IMR-90 (cell line): ENCODE measurements around the gene GALNT4. TPM values are rescaled to one million over a fixed set of nuclear protein-coding genes. Genes with fewer than 3 reads are reported as not detected.

Source experiments
- ATAC-seq: fragments of 200-7000 bp; cut with Tn5 transposase; 2 replicates; pipeline ENCODE4 v1.9.1; 2020; ENCODE audit warnings: low read depth, mild to moderate bottlenecking, moderate library complexity
- BruUV-seq: library from RNA; stranded (reverse); fragments of 400-500 nt; replicated peaks from 2 replicates; lab custom pipeline; 2021; lab: Mats Ljungman, UMichigan
- CTCF ChIA-PET: fragments of 300-600 bp; formaldehyde crosslinking; extraction: SDS; loops from one replicate; lab custom pipeline; 2021; ENCODE audit warnings: antibody characterized with exemption; lab: Yijun Ruan, JAX
- POLR2A ChIA-PET: fragments of 300-600 bp; sonication (Branson Sonifier 250); formaldehyde crosslinking; loops from one replicate; lab custom pipeline; 2022; ENCODE audit warnings: antibody characterized with exemption; ENCODE audit not compliant: unreplicated experiment; lab: Charles Lee
- DNase-seq: peaks from one replicate; pipeline ENCODE4 v3.0.0; 2013
- H2AFZ ChIP-seq: replicated peaks from 2 replicates; pipeline ENCODE3; 2013; ENCODE audit warnings: low read length, mild to moderate bottlenecking; ENCODE audit not compliant: poor library complexity
- H2AK5ac ChIP-seq: 2 replicates; pipeline ENCODE4 v1.6.1; 2013; ENCODE audit warnings: low read depth, low read length, inconsistent platforms
- H2AK9ac ChIP-seq: replicated peaks from 2 replicates; pipeline ENCODE3; 2013; ENCODE audit warnings: mild to moderate bottlenecking, low read depth, low read length, moderate library complexity; ENCODE audit not compliant: poor library complexity
- H2BK120ac ChIP-seq: 2 replicates; pipeline ENCODE4 v1.6.1; 2013; ENCODE audit warnings: low read depth, low read length, inconsistent platforms
- H2BK15ac ChIP-seq: 3 replicates; pipeline ENCODE4 v1.6.1; 2013; ENCODE audit warnings: low read depth, low read length, inconsistent platforms
- H2BK20ac ChIP-seq: 2 replicates; pipeline ENCODE4 v1.6.1; 2013; ENCODE audit warnings: low read depth, mild to moderate bottlenecking, inconsistent platforms, low read length, moderate library complexity
- H2BK5ac ChIP-seq: 2 replicates; pipeline ENCODE4 v1.6.1; 2013; ENCODE audit warnings: mild to moderate bottlenecking, low read depth, low read length, inconsistent platforms; ENCODE audit not compliant: poor library complexity, severe bottlenecking
- H3K14ac ChIP-seq: replicated peaks from 2 replicates; pipeline ENCODE4 v1.6.1; 2013; ENCODE audit warnings: low read depth, low read length, inconsistent platforms
- H3K18ac ChIP-seq: 2 replicates; pipeline ENCODE4 v1.6.1; 2013; ENCODE audit warnings: low read depth, low read length, control low read depth
- H3K23ac ChIP-seq: 2 replicates; pipeline ENCODE4 v1.6.1; 2013; ENCODE audit warnings: low read depth, low read length, inconsistent platforms
- H3K27ac ChIP-seq: 2 replicates; pipeline ENCODE4 v1.5.1; 2013; ENCODE audit warnings: mild to moderate bottlenecking, control low read depth, low read length; ENCODE audit not compliant: insufficient read depth
- H3K27me3 ChIP-seq: 2 replicates; pipeline ENCODE4 v1.6.1; 2013; ENCODE audit warnings: low read length; ENCODE audit not compliant: control insufficient read depth, insufficient read depth
- H3K36me3 ChIP-seq: 2 replicates; pipeline ENCODE4 v1.6.1; 2013; ENCODE audit warnings: low read length, mixed read lengths; ENCODE audit not compliant: control insufficient read depth, insufficient read depth
- H3K4ac ChIP-seq: 2 replicates; pipeline ENCODE4 v1.6.1; 2013; ENCODE audit warnings: low read depth, low read length, inconsistent platforms
- H3K4me1 ChIP-seq: 2 replicates; pipeline ENCODE4 v1.6.1; 2013; ENCODE audit warnings: low read length, mixed read lengths; ENCODE audit not compliant: control insufficient read depth, insufficient read depth
- H3K4me2 ChIP-seq: 2 replicates; pipeline ENCODE4 v1.6.1; 2013; ENCODE audit warnings: low read depth, mild to moderate bottlenecking, control low read depth, low read length, moderate library complexity
- H3K4me3 ChIP-seq: 2 replicates; pipeline ENCODE4 v1.5.1; 2013; ENCODE audit warnings: low read depth, mild to moderate bottlenecking, control low read depth, low read length, moderate library complexity; ENCODE audit not compliant: insufficient read depth
- H3K56ac ChIP-seq: 2 replicates; pipeline ENCODE4 v1.6.1; 2013; ENCODE audit warnings: low read length, inconsistent platforms; ENCODE audit not compliant: insufficient read depth; ENCODE audit errors: extremely low read depth
- H3K79me1 ChIP-seq, 2 experiments: 2 replicates each; pipeline ENCODE4 v1.6.1; 2013; ENCODE audit warnings: low read length in 2 of 2, inconsistent platforms in 1 of 2, low read depth in 1 of 2
- H3K9ac ChIP-seq: 2 replicates; pipeline ENCODE4 v1.6.1; 2013; ENCODE audit warnings: low read depth, low read length, control low read depth
- H3K9me1 ChIP-seq: 2 replicates; pipeline ENCODE4 v1.6.1; 2013; ENCODE audit warnings: low read length, inconsistent platforms; ENCODE audit not compliant: insufficient read depth
- H3K9me3 ChIP-seq: 2 replicates; pipeline ENCODE4 v1.6.1; 2013; ENCODE audit warnings: low read length; ENCODE audit not compliant: control insufficient read depth, insufficient read depth
- H4K20me1 ChIP-seq: 2 replicates; pipeline ENCODE4 v1.6.1; 2013; ENCODE audit warnings: low read length, inconsistent platforms; ENCODE audit not compliant: insufficient read depth
- H4K5ac ChIP-seq: 2 replicates; pipeline ENCODE4 v1.6.1; 2013; ENCODE audit warnings: mild to moderate bottlenecking, low read depth, low read length, control low read depth
- H4K8ac ChIP-seq, 2 experiments: 2 replicates each; pipeline ENCODE4 v1.6.1; 2013; ENCODE audit warnings: low read depth in 2 of 2, low read length in 2 of 2, control low read depth in 1 of 2, inconsistent platforms in 1 of 2
- H4K91ac ChIP-seq: 2 replicates; pipeline ENCODE4 v1.6.1; 2013; ENCODE audit warnings: low read depth, low read length, inconsistent platforms; ENCODE audit not compliant: insufficient read depth
- BHLHE40 ChIP-seq: fragments of 150-350 bp; IDR thresholded peaks from 2 replicates; pipeline ENCODE4 v1.6.1; 2016; ENCODE audit warnings: mild to moderate bottlenecking, low read depth, low read length
- FOS ChIP-seq: fragments of 150-350 bp; IDR thresholded peaks from 2 replicates; pipeline ENCODE4 v1.6.1; 2016; ENCODE audit warnings: low read depth, low read length
- SMC3 ChIP-seq: fragments of 150-350 bp; IDR thresholded peaks from 2 replicates; pipeline ENCODE4 v1.6.1; 2016; ENCODE audit warnings: low read depth, mild to moderate bottlenecking, antibody characterized with exemption, low read length, moderate library complexity
- WGBS, 2 experiments: methylation state at CpG; one replicate each; pipeline versions ENCODE4 v1.1.5 to v1.1.7; 2013; ENCODE audit warnings: missing lambda C conversion rate in 2 of 2; ENCODE audit not compliant: insufficient read length in 1 of 2; ENCODE audit errors: extremely low coverage in 2 of 2; 5-methylcytosine and 5-hydroxymethylcytosine counted together
- dilution Hi-C: fragments of 300-500 bp; cut with HindIII; formaldehyde crosslinking; loops from one replicate; pipeline ENCODE4 v1.14.3; 2018; ENCODE audit warnings: low sequenced_read_pairs; ENCODE audit not compliant: unreplicated experiment
- in situ Hi-C: fragments of 300-500 bp; cut with MboI; formaldehyde crosslinking; loops from 3 replicates; pipeline ENCODE4 v1.14.3; 2019; ENCODE audit warnings: low sequenced_read_pairs, inconsistent platforms, mixed read lengths
- intact Hi-C: fragments of 100-400 bp; cut with micrococcal nuclease; formaldehyde crosslinking; loops from 2 replicates; pipeline ENCODE4 v1.10.0; 2022
- polyA plus RNA-seq, 3 experiments: library from polyadenylated mRNA; depleted of rRNA; stranded (reverse); fragments of >200 nt; gene quantifications; 2 replicates each; pipeline ENCODE4 v1.2.3, GENCODE V29; 2012; ENCODE audit warnings: low replicate concordance in 1 of 3
- total RNA-seq: library from RNA; depleted of rRNA; stranded (reverse); fragments of >200 nt; gene quantifications from 2 replicates; pipeline ENCODE4 v1.2.3, GENCODE V29; 2012
- TF ChIP-seq, protein P1 (sequence below): fragments of 150-350 bp; IDR thresholded peaks from 2 replicates; pipeline ENCODE4 v1.6.1; 2017; ENCODE audit warnings: mild to moderate bottlenecking, antibody characterized with exemption, low read length, low read depth
- TF ChIP-seq, protein P2 (sequence below): fragments of 150-350 bp; IDR thresholded peaks from 2 replicates; pipeline ENCODE4 v1.6.1; 2016; ENCODE audit warnings: low read depth, mild to moderate bottlenecking, low read length, moderate library complexity, borderline replicate concordance

Gene GALNT4
- total and polyA plus RNA-seq, 2 of the 4 experiments (the other 2 are of a cell fraction): 2.6 to 9.0 TPM

DNA sequence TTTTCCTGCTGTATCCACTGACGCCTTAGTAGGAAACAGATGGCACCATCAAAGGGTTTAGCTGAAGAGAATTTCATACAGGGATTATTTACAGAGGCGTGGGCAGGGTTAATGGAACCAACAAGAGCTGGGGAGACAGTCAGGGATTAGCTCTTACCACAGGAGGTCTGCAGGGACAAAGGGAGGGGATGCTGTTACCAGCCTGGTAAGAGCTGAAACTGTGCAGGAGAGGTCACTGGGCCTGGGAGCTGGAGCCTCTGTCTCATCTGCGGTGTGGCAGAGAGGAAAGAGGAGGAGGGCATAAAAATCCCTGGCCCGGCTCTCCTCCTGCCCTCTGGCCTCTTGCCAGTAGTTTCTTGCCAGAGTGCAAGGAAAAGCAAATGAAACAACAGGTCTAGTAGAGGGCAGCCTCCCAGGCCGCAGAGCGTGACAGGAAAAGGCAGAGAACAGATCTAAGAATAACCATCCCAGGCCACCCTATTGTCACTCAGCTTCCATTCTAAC, 20.1 kb upstream of the GALNT4 start:
- intact Hi-C loops: loop anchor here (5.0 to 10.0 kb wide), 4 partner anchors 148 to 1360 kb away; no protein-coding TSS in a partner anchor
- Histone ChIP-seq H2BK20ac (no peak overlapping the region), H4K8ac (no peak overlapping the region), H3K79me1 (no peaks in the 10 kb centered on the region), H2AK9ac (no peak overlapping the region), H3K4me2 (no peak overlapping the region), H4K5ac (no peak overlapping the region), H3K9me3 (no peaks in the 10 kb centered on the region), H3K9ac (no peak overlapping the region), H4K20me1 (no peaks in the 10 kb centered on the region), H3K4me1 (no peaks in the 10 kb centered on the region), H2AK5ac (no peak overlapping the region), H2BK5ac (no peak overlapping the region), H3K27ac (no peak overlapping the region), H3K36me3 (no peaks in the 10 kb centered on the region), H3K14ac (no peak overlapping the region; the same call in 1 of the 2 replicates), H3K4me3 (no peak overlapping the region), H3K18ac (no peak overlapping the region), H2BK15ac (no peak overlapping the region), H3K27me3 (no peaks in the 10 kb centered on the region), H3K23ac (no peak overlapping the region), H2BK120ac (no peak overlapping the region), H4K91ac (no peak overlapping the region), H3K4ac (no peak overlapping the region), H2AFZ (no peak overlapping the region), H3K56ac (no peak overlapping the region), H3K9me1 (peaks cover 5% of the 10 kb centered on the region; the same call in 1 of the 2 replicates)
- BruUV-seq: no TSS peak
- TF ChIP-seq FOS (no peak), SMC3 (no peak), BHLHE40 (no peak)
- TF ChIP-seq, protein P1, sequence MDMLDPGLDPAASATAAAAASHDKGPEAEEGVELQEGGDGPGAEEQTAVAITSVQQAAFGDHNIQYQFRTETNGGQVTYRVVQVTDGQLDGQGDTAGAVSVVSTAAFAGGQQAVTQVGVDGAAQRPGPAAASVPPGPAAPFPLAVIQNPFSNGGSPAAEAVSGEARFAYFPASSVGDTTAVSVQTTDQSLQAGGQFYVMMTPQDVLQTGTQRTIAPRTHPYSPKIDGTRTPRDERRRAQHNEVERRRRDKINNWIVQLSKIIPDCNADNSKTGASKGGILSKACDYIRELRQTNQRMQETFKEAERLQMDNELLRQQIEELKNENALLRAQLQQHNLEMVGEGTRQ: no peak
- TF ChIP-seq, protein P2, sequence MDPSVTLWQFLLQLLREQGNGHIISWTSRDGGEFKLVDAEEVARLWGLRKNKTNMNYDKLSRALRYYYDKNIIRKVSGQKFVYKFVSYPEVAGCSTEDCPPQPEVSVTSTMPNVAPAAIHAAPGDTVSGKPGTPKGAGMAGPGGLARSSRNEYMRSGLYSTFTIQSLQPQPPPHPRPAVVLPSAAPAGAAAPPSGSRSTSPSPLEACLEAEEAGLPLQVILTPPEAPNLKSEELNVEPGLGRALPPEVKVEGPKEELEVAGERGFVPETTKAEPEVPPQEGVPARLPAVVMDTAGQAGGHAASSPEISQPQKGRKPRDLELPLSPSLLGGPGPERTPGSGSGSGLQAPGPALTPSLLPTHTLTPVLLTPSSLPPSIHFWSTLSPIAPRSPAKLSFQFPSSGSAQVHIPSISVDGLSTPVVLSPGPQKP: no peak
- CTCF ChIA-PET: interaction anchor here (0.5 to 2.6 kb wide), 6 partner anchors 280 to 1400 kb away, joined by 3 to 9 read pairs (median 4); no protein-coding TSS in a partner anchor
- dilution Hi-C loops: no loop called here
- 40% methylated on average over 1 of the region's 6 CpGs; no CpG with 5 or more reads in 1 of the 2 experiments for WGBS, 2 experiments
- ATAC-seq: no peak; the same call in 1 of the 2 replicates
- no peak for DNase-seq
- in situ Hi-C loops: loop anchor here (5.0 to 10.0 kb wide), 3 partner anchors 160 to 1390 kb away; partner anchors contain the start of gene ATP2B1
- POLR2A ChIA-PET: interaction anchor here (0.6 kb wide), 1 partner anchor 33 kb away, joined by 3 read pairs; no protein-coding TSS in a partner anchor
